IPS-15b (cell line): ENCODE measurements around the gene TGFBR2.

Source experiments
- H3K27me3 ChIP-seq: one replicate; pipeline ENCODE4 v1.6.1; 2013; ENCODE audit warnings: low read length; ENCODE audit not compliant: control insufficient read depth, insufficient read depth
- H3K36me3 ChIP-seq: one replicate; pipeline ENCODE4 v1.6.1; 2013; ENCODE audit warnings: low read length; ENCODE audit not compliant: control insufficient read depth, insufficient read depth
- H3K4me1 ChIP-seq: one replicate; pipeline ENCODE4 v1.6.1; 2013; ENCODE audit warnings: mild to moderate bottlenecking, low read length; ENCODE audit not compliant: control insufficient read depth, insufficient read depth
- H3K4me3 ChIP-seq: one replicate; pipeline ENCODE4 v1.5.1; 2013; ENCODE audit warnings: low read depth, low read length
- H3K9ac ChIP-seq: one replicate; pipeline ENCODE4 v1.6.1; 2013; ENCODE audit warnings: low read depth, mild to moderate bottlenecking, low read length
- H3K9me3 ChIP-seq: one replicate; pipeline ENCODE4 v1.6.1; 2013; ENCODE audit warnings: mild to moderate bottlenecking, low read length; ENCODE audit not compliant: control insufficient read depth, insufficient read depth

TGFBR2 gene

GRCh38 chr3:30695302-30696061, 89.1 kb downstream of the TGFBR2 start:
- H3K36me3 ChIP-seq, result peaks cover 7% of the 10 kb centered on the region
- no peak overlapping the region for H3K4me3 ChIP-seq
- H3K9me3 ChIP-seq, result no peaks in the 10 kb centered on the region
- H3K4me1 ChIP-seq, result peaks cover 18% of the 10 kb centered on the region
- H3K9ac ChIP-seq, result no peak overlapping the region
- H3K27me3 ChIP-seq, result no peaks in the 10 kb centered on the region

- Histone ChIP-seq H3K36me3 (peaks cover 2% of the 10 kb centered on the region), H3K4me1 (peaks cover 18% of the 10 kb centered on the region), H3K9me3 (no peaks in the 10 kb centered on the region), H3K9ac (no peak overlapping the region), H3K27me3 (no peaks in the 10 kb centered on the region), H3K4me3 (no peak overlapping the region)
Observed at GRCh38 chr3:30696403-30696819, 90.0 kb downstream of the TGFBR2 start.

GRCh38 chr3:30696896-30697295, 90.5 kb downstream of the TGFBR2 start:
- no peaks in the 10 kb centered on the region for H3K27me3 ChIP-seq
- H3K9ac ChIP-seq, result no peak overlapping the region
- no peaks in the 10 kb centered on the region for H3K9me3 ChIP-seq
- H3K36me3 ChIP-seq, result no peaks in the 10 kb centered on the region
- peaks cover 18% of the 10 kb centered on the region for H3K4me1 ChIP-seq
- H3K4me3 ChIP-seq, result no peak overlapping the region

- H3K4me3 ChIP-seq, result no peak overlapping the region
- no peaks in the 10 kb centered on the region for H3K36me3 ChIP-seq
- H3K9ac ChIP-seq, result no peak overlapping the region
- peaks cover 4% of the 10 kb centered on the region for H3K9me3 ChIP-seq
- peaks cover 18% of the 10 kb centered on the region for H3K4me1 ChIP-seq
- no peaks in the 10 kb centered on the region for H3K27me3 ChIP-seq
Observed at GRCh38 chr3:30698549-30698948, 92.1 kb downstream of the TGFBR2 start.

- Histone ChIP-seq H3K9me3 (peaks cover 4% of the 10 kb centered on the region), H3K36me3 (no peaks in the 10 kb centered on the region), H3K4me1 (peaks cover 24% of the 10 kb centered on the region), H3K9ac (no peak overlapping the region), H3K27me3 (no peaks in the 10 kb centered on the region), H3K4me3 (no peak overlapping the region)
Observed at GRCh38 chr3:30699927-30700326, 93.5 kb downstream of the TGFBR2 start.

- Histone ChIP-seq H3K36me3 (no peaks in the 10 kb centered on the region), H3K4me1 (peaks cover 18% of the 10 kb centered on the region), H3K9me3 (peaks cover 4% of the 10 kb centered on the region), H3K9ac (no peak overlapping the region), H3K27me3 (no peaks in the 10 kb centered on the region), H3K4me3 (no peak overlapping the region)
Observed at GRCh38 chr3:30700702-30701321, 94.4 kb downstream of the TGFBR2 start.

- peaks cover 7% of the 10 kb centered on the region for H3K9me3 ChIP-seq
- H3K27me3 ChIP-seq, result no peaks in the 10 kb centered on the region
Observed at GRCh38 chr3:30702038-30702827, 95.8 kb downstream of the TGFBR2 start.

GRCh38 chr3:30702828-30703397, 96.5 kb downstream of the TGFBR2 start:
- no peaks in the 10 kb centered on the region for H3K36me3 ChIP-seq
- H3K9me3 ChIP-seq, result peaks cover 7% of the 10 kb centered on the region
- H3K4me3 ChIP-seq, result no peak overlapping the region
- H3K4me1 ChIP-seq, result peaks cover 6% of the 10 kb centered on the region
- H3K27me3 ChIP-seq, result no peaks in the 10 kb centered on the region
- no peak overlapping the region for H3K9ac ChIP-seq

More at GRCh38 chr3:30702038-30702827, 95.8 kb downstream of the TGFBR2 start:
- H3K4me3 ChIP-seq, result no peak overlapping the region
- peaks cover 6% of the 10 kb centered on the region for H3K4me1 ChIP-seq
- H3K36me3 ChIP-seq, result no peaks in the 10 kb centered on the region
- no peak overlapping the region for H3K9ac ChIP-seq

GRCh38 chr3:30704931-30705890, 98.8 kb downstream of the TGFBR2 start:
- no peak overlapping the region for H3K4me3 ChIP-seq
- H3K9ac ChIP-seq, result no peak overlapping the region
- no peaks in the 10 kb centered on the region for H3K36me3 ChIP-seq
- H3K27me3 ChIP-seq, result no peaks in the 10 kb centered on the region
- H3K4me1 ChIP-seq, result peaks cover 6% of the 10 kb centered on the region
- peaks cover 7% of the 10 kb centered on the region for H3K9me3 ChIP-seq

- H3K36me3 ChIP-seq, result no peaks in the 10 kb centered on the region
- peaks cover 5% of the 10 kb centered on the region for H3K9me3 ChIP-seq
- H3K27me3 ChIP-seq, result no peaks in the 10 kb centered on the region
- H3K4me3 ChIP-seq, result no peak overlapping the region
- no peak overlapping the region for H3K9ac ChIP-seq
- H3K4me1 ChIP-seq, result peaks cover 6% of the 10 kb centered on the region
Observed at GRCh38 chr3:30707825-30708224, 101.4 kb downstream of the TGFBR2 start.

- Histone ChIP-seq H3K36me3 (no peaks in the 10 kb centered on the region), H3K9ac (no peak overlapping the region), H3K4me1 (peaks cover 6% of the 10 kb centered on the region), H3K27me3 (no peaks in the 10 kb centered on the region), H3K9me3 (peaks cover 3% of the 10 kb centered on the region), H3K4me3 (no peak overlapping the region)
Observed at GRCh38 chr3:30708472-30708871, 102.1 kb downstream of the TGFBR2 start.
